HepG2 (cell line): Measurements from ENCODE around the gene TENM3. TPM values are rescaled to one million over a fixed set of nuclear protein-coding genes. Genes with fewer than 3 reads are reported as not detected.

Source experiments
- ATAC-seq: fragments of 200-7000 bp; cut with Tn5 transposase; 3 replicates; pipeline ENCODE4 v1.9.1; 2020; ENCODE audit warnings: mild to moderate bottlenecking, moderate library complexity
- BruUV-seq: library from RNA; stranded (reverse); fragments of 400-500 nt; replicated peaks from 2 replicates; lab custom pipeline; 2021; lab: Mats Ljungman, UMichigan
- CTCF ChIA-PET: fragments of 300-600 bp; formaldehyde crosslinking; extraction: SDS; loops from one replicate; lab custom pipeline; 2021; ENCODE audit warnings: low total read pairs, inconsistent platforms, low intra/inter-chr PET ratio; lab: Yijun Ruan, JAX
- POLR2A ChIA-PET: fragments of 350-600 bp; sonication (Branson Sonifier 250); formaldehyde crosslinking; loops from one replicate; lab custom pipeline; 2020; ENCODE audit warnings: antibody characterized with exemption, inconsistent platforms; lab: Yijun Ruan, JAX
- DNase-seq: peaks from one replicate; pipeline ENCODE4 v3.0.0-alpha.2; 2015; ENCODE audit warnings: low spot score
- FAIRE-seq: peaks from 3 replicates; lab custom pipeline; 2011; peaks lifted over from hg19 to GRCh38; lab: Jason Lieb, UNC
- H2AFZ ChIP-seq: one replicate; pipeline ENCODE4 v1.6.1; 2011; ENCODE audit warnings: low read length, inconsistent platforms
- H3K27ac ChIP-seq: fragments of 300-600 bp; 3 replicates; pipeline ENCODE4 v1.8.0; 2011; ENCODE audit warnings: mixed run types, mild to moderate bottlenecking, mixed read lengths, low read length, inconsistent platforms; ENCODE audit not compliant: insufficient read depth; ENCODE audit errors: extremely low read length
- H3K27me3 ChIP-seq, 2 experiments: fragments of 200-600 bp in 1 of 2; 2 replicates in 1 of 2; 3 replicates in 1 of 2; pipeline versions ENCODE4 v1.6.0 to v1.8.0; 2011; ENCODE audit warnings: low read length in 2 of 2, mild to moderate bottlenecking in 2 of 2, moderate library complexity in 2 of 2, inconsistent platforms in 1 of 2; ENCODE audit not compliant: insufficient read depth in 2 of 2, control insufficient read depth in 1 of 2
- H3K36me3 ChIP-seq, 2 experiments: fragments of 200-600 bp in 1 of 2; replicated peaks in 1 of 2; 2 replicates in 1 of 2; 3 replicates in 1 of 2; pipeline versions ENCODE4 v1.5.1 to v1.8.0; 2011; ENCODE audit warnings: low read length in 2 of 2, inconsistent platforms in 1 of 2; ENCODE audit not compliant: insufficient read depth in 2 of 2, control insufficient read depth in 1 of 2
- H3K4me1 ChIP-seq: 2 replicates; pipeline ENCODE4 v1.5.1; 2012; ENCODE audit warnings: low read length, inconsistent platforms; ENCODE audit not compliant: insufficient read depth
- H3K4me2 ChIP-seq: 2 replicates; pipeline ENCODE4 v1.6.0; 2011; ENCODE audit warnings: low read depth, low read length, inconsistent platforms
- H3K4me3 ChIP-seq, 3 experiments: fragments of 200-600 bp in 1 of 3; sonication (generic), shearing (Covaris generic) in 1 of 3; replicated peaks in 1 of 3; 2 replicates each; pipeline ENCODE4 v1.5.1; 2011 to 2016; ENCODE audit warnings: low read length in 3 of 3, inconsistent platforms in 2 of 3, low read depth in 2 of 3, mild to moderate bottlenecking in 2 of 3, control low read depth in 1 of 3, mixed read lengths in 1 of 3; ENCODE audit not compliant: insufficient read depth in 1 of 3
- H3K79me2 ChIP-seq: one replicate; pipeline ENCODE4 v1.6.1; 2011; ENCODE audit warnings: low read length, inconsistent platforms; ENCODE audit not compliant: insufficient read depth
- H3K9ac ChIP-seq: 2 replicates; pipeline ENCODE4 v1.6.0; 2011; ENCODE audit warnings: mild to moderate bottlenecking, low read depth, low read length, inconsistent platforms; ENCODE audit not compliant: insufficient read depth
- H3K9me3 ChIP-seq: 2 replicates; pipeline ENCODE4 v1.5.1; 2012; ENCODE audit warnings: mild to moderate bottlenecking, low read length
- H4K20me1 ChIP-seq: 2 replicates; pipeline ENCODE4 v1.6.0; 2011; ENCODE audit warnings: inconsistent platforms, mild to moderate bottlenecking, low read length, moderate library complexity; ENCODE audit not compliant: insufficient read depth
- EHMT2 ChIP-seq: fragments of 200-600 bp; sonication (generic); IDR thresholded peaks from 2 replicates; pipeline ENCODE4 v1.7.0; 2017; ENCODE audit warnings: antibody characterized with exemption, low read depth, low read length, borderline replicate concordance
- HNRNPH1 ChIP-seq: fragments of 200-400 bp; formaldehyde crosslinking; optimal IDR thresholded peaks from 2 replicates; pipeline ENCODE3; 2017; ENCODE audit warnings: mild to moderate bottlenecking, low read depth, low read length
- NFRKB ChIP-seq: fragments of 450-650 bp; IDR thresholded peaks from 2 replicates; pipeline ENCODE4 v1.6.1; 2017
- TBP ChIP-seq: sonication (generic); formaldehyde crosslinking; IDR thresholded peaks from 2 replicates; pipeline ENCODE4 v1.5.0; 2020; ENCODE audit warnings: missing genetic modification reagents
- XBP1 ChIP-seq: sonication (generic); formaldehyde crosslinking; IDR thresholded peaks from 2 replicates; pipeline ENCODE4 v1.5.0; 2020; ENCODE audit warnings: missing genetic modification reagents
- ZBTB49 ChIP-seq: sonication (generic); formaldehyde crosslinking; IDR thresholded peaks from 2 replicates; pipeline ENCODE4 v1.4.0; 2020; ENCODE audit warnings: missing genetic modification reagents, borderline replicate concordance
- ZBTB7B ChIP-seq: sonication (generic); formaldehyde crosslinking; IDR thresholded peaks from 2 replicates; pipeline ENCODE4 v1.4.0; 2020; ENCODE audit warnings: missing genetic modification reagents
- ZNF12 ChIP-seq: sonication (generic); formaldehyde crosslinking; IDR thresholded peaks from 2 replicates; pipeline ENCODE4 v1.5.0; 2020; ENCODE audit warnings: missing genetic modification reagents
- ZNF142 ChIP-seq: sonication (generic); formaldehyde crosslinking; IDR thresholded peaks from 2 replicates; pipeline ENCODE4 v1.4.0; 2020; ENCODE audit warnings: missing genetic modification reagents
- ZNF564 ChIP-seq: sonication (generic); formaldehyde crosslinking; IDR thresholded peaks from 2 replicates; pipeline ENCODE4 v1.8.1; 2023; ENCODE audit warnings: mild to moderate bottlenecking, missing genetic modification reagents
- ZNF83 ChIP-seq: sonication (generic); formaldehyde crosslinking; IDR thresholded peaks from 2 replicates; pipeline ENCODE4 v1.4.0; 2020; ENCODE audit warnings: missing genetic modification reagents, mild to moderate bottlenecking, borderline replicate concordance
- WGBS: methylation state at CpG from one replicate; pipeline ENCODE4 v1.1.6; 2017; ENCODE audit warnings: low lambda C conversion rate; 5-methylcytosine and 5-hydroxymethylcytosine counted together
- in situ Hi-C: cut with HindIII; loops from 2 replicates; pipeline ENCODE4 v1.10.0; 2017; ENCODE audit warnings: low pct_unique_long_range_greater_than_20kb; ENCODE audit not compliant: extremely low pct_ligation_motif_present
- intact Hi-C: fragments of 100-400 bp; cut with micrococcal nuclease; formaldehyde crosslinking; loops from one replicate; pipeline ENCODE4 v1.10.0; 2022; ENCODE audit not compliant: unreplicated experiment
- polyA plus RNA-seq, 8 experiments: library from polyadenylated mRNA; depleted of rRNA in 3 of 8; stranded (reverse) in 7 of 8; unstranded in 1 of 8; fragments of >200 nt; fragmentation: Illumina TruSeq in 4 of 8; extraction: Trizol in 4 of 8; gene quantifications; 2 replicates each; pipeline versions ENCODE4 v1.2.1 to v1.2.3, GENCODE V29; 2011 to 2016; ENCODE audit warnings: low read depth in 4 of 8, missing spikeins in 1 of 8, mixed read lengths in 1 of 8; ENCODE audit not compliant: insufficient read depth in 1 of 8
- total RNA-seq, 5 experiments: library from RNA; depleted of rRNA; stranded (reverse); fragments of >200 nt; fragmentation: Illumina TruSeq; extraction: Trizol; gene quantifications; 2 replicates each; pipeline ENCODE4 v1.2.3, GENCODE V29; 2016; ENCODE audit warnings: low read depth in 1 of 5
- TF ChIP-seq, protein P1 (sequence below): sonication (generic); formaldehyde crosslinking; conservative IDR thresholded peaks from 2 replicates; pipeline ENCODE4 v1.4.0; 2020; ENCODE audit warnings: missing genetic modification reagents

Gene TENM3
- total and polyA plus RNA-seq, 2 of the 13 experiments (the other 11 are each of a cell fraction or from before 2014, with no cell fraction given): 0.04 TPM; not detected in 1

DNA sequence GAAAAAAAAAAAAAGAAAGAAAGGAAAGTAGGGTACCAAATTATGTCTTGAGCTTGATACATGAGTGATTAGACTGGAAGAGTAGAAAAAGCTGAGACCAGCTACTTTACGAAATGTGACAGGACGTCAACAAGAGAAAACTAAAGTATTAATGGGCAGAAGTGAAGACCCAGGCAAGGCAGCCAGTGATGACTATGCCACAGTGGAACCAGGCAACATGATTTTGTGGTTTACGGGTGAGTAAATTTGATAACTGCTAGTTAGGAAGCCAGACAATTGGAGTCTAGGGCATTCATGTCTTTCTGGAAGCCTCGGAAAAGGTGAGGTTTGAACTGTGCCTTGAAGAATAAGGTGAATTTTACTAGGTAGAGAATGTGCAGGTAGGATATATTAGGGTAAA, 326.4 kb downstream of the TENM3 start (continued):
- TF ChIP-seq XBP1: no peak
- no peak for TF ChIP-seq ZNF564 (CRISPR knock-in tag)
- TF ChIP-seq, all 625 proteins: peak for 0

DNA sequence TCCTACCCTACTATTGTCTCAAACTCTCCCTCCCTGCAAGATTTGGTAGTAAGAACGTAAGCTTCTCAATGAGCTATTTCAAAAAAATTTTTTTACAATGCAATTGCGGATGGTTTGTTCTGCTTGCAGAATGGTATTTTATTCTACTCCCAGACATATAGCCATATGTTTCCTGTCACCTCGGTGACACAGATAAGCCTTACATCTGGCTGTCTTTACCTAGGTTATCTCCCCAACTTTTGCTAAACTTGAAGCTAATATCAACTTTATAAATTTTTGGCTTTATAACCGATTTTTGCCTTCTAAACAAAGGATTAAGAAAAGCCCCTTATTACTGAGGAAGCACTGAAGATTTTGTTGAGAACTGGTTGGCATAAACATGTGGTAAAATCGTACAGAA, 331.5 kb downstream of the TENM3 start:
- H3K9me3 ChIP-seq: no peaks in the 10 kb centered on the region
- no peak for ATAC-seq
- TF ChIP-seq NFRKB (no peak), ZNF142 (CRISPR knock-in tag) (no peak), ZBTB7B (CRISPR knock-in tag) (no peak), ZNF12 (CRISPR knock-in tag) (no peak), ZBTB49 (CRISPR knock-in tag) (no peak), ZNF83 (CRISPR knock-in tag) (no peak), TBP (CRISPR knock-in tag) (no peak), EHMT2 (no peak), HNRNPH1 (no peak)
- TF ChIP-seq, protein P1, sequence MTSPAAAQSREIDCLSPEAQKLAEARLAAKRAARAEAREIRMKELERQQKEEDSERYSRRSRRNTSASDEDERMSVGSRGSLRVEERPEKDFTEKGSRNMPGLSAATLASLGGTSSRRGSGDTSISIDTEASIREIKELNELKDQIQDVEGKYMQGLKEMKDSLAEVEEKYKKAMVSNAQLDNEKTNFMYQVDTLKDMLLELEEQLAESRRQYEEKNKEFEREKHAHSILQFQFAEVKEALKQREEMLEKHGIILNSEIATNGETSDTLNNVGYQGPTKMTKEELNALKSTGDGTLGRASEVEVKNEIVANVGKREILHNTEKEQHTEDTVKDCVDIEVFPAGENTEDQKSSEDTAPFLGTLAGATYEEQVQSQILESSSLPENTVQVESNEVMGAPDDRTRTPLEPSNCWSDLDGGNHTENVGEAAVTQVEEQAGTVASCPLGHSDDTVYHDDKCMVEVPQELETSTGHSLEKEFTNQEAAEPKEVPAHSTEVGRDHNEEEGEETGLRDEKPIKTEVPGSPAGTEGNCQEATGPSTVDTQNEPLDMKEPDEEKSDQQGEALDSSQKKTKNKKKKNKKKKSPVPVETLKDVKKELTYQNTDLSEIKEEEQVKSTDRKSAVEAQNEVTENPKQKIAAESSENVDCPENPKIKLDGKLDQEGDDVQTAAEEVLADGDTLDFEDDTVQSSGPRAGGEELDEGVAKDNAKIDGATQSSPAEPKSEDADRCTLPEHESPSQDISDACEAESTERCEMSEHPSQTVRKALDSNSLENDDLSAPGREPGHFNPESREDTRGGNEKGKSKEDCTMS: no peak

More for the DNA sequence above, 331.5 kb downstream of the TENM3 start:
- H3K27me3 ChIP-seq: no peaks in the 10 kb centered on the region; a peak in 1 of 5 replicates
- CTCF ChIA-PET: no interaction called here
- POLR2A ChIA-PET: no interaction called here
- H4K20me1 ChIP-seq: no peaks in the 10 kb centered on the region
- 11% methylated on average over 5 of the region's 5 CpGs for WGBS
- no peak for DNase-seq
- H2AFZ ChIP-seq: no peak overlapping the region
- H3K36me3 ChIP-seq: no peaks in the 10 kb centered on the region
- intact Hi-C loops: no loop called here
- H3K4me1 ChIP-seq: no peaks in the 10 kb centered on the region
- no peak overlapping the region for H3K4me3 ChIP-seq
- no TSS peak for BruUV-seq
- H3K27ac ChIP-seq: no peak overlapping the region
- in situ Hi-C loops: no loop called here
- no peaks in the 10 kb centered on the region for H3K79me2 ChIP-seq
- H3K9ac ChIP-seq: no peak overlapping the region
- H3K4me2 ChIP-seq: no peak overlapping the region
- no peak for FAIRE-seq
